OCI-LY3 (cell line): ENCODE measurements around the gene GAGE13.
"Not testable (repeated sequence)": the region's sequence is repeated elsewhere in the genome, so short reads cannot be mapped to it uniquely, and the experiment has no call there.

Source experiments
- H2AFZ ChIP-seq: fragments of 200-600, 300-600 bp; shearing (Covaris generic); 2 replicates; pipeline ENCODE4 v1.6.0; 2014; ENCODE audit warnings: antibody characterized with exemption, low read depth, low read length
- H3K27ac ChIP-seq: fragments of 200-600, 300-600 bp; sonication (generic); 2 replicates; pipeline ENCODE4 v1.5.1; 2014; ENCODE audit warnings: mild to moderate bottlenecking, low read length, moderate library complexity, mixed read lengths
- H3K27me3 ChIP-seq: fragments of 200-600, 300-600 bp; sonication (generic); 2 replicates; pipeline ENCODE4 v1.6.1; 2014; ENCODE audit warnings: low read depth, low read length, mixed read lengths
- H3K36me3 ChIP-seq: fragments of 200-600, 300-600 bp; sonication (generic); replicated peaks from 2 replicates; pipeline ENCODE3; 2014; ENCODE audit warnings: low read depth, low read length, mixed read lengths
- H3K4me1 ChIP-seq: fragments of 300-600, 200-600 bp; sonication (generic); 2 replicates; pipeline ENCODE4 v1.6.1; 2014; ENCODE audit warnings: low read length, mixed read lengths
- H3K4me2 ChIP-seq: fragments of 200-600, 300-600 bp; sonication (generic); 2 replicates; pipeline ENCODE4 v1.6.1; 2014; ENCODE audit warnings: low read length, mixed read lengths
- H3K4me3 ChIP-seq: fragments of 300-600, 200-600 bp; sonication (generic); 2 replicates; pipeline ENCODE4 v1.5.1; 2014; ENCODE audit warnings: antibody characterized with exemption, mild to moderate bottlenecking, low read length, moderate library complexity
- H3K79me2 ChIP-seq: fragments of 300-600, 200-600 bp; shearing (Covaris generic); 2 replicates; pipeline ENCODE4 v1.6.1; 2014; ENCODE audit warnings: mild to moderate bottlenecking, low read length, mixed read lengths
- H3K9ac ChIP-seq: fragments of 300-600, 200-600 bp; shearing (Covaris generic); 2 replicates; pipeline ENCODE4 v1.6.0; 2014; ENCODE audit warnings: mild to moderate bottlenecking, low read length, moderate library complexity
- H3K9me3 ChIP-seq: fragments of 200-600, 300-600 bp; shearing (Covaris generic); 2 replicates; pipeline ENCODE4 v1.6.1; 2014; ENCODE audit warnings: low read length, mixed read lengths; ENCODE audit not compliant: insufficient read depth
- H4K20me1 ChIP-seq: fragments of 200-600, 300-600 bp; sonication (generic); 2 replicates; pipeline ENCODE4 v1.6.1; 2016; ENCODE audit warnings: low read length, mixed read lengths; ENCODE audit not compliant: insufficient read depth
- EZH2phosphoT487 ChIP-seq: fragments of 200-600 bp; shearing (Covaris generic); IDR thresholded peaks from 2 replicates; pipeline ENCODE4 v1.6.1; 2018; ENCODE audit warnings: antibody characterized with exemption, mixed run types, low read depth
- TF ChIP-seq, protein P1 (sequence below): fragments of 200-600, 300-600 bp; sonication (generic); IDR thresholded peaks from 2 replicates; pipeline ENCODE4 v1.5.1; 2014; ENCODE audit warnings: antibody characterized with exemption, low read length, low read depth

The GAGE13 gene

DNA sequence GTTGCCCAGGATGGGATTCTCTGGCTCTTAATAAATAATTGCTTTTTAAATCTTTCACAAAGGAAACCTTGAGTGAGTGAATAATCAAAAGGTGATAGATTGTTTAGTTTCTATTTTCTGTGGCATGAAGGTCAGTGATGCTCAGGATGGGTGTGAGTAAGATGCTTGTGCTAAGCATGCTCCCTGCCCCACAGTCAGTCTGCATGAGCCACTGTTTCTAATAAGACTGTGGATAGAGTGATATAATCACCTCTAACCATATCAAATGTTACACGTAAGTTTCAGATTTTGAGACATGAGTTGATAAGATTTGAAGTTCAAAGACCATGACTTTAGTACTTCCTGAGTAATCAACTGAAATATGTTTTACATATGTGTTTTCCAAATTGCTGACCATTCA, 30.7 kb upstream of the GAGE13 start:
- H3K9me3 ChIP-seq: no peaks in the 10 kb centered on the region
- H3K27ac ChIP-seq: no peak overlapping the region
- H3K4me3 ChIP-seq: no peak overlapping the region
- H4K20me1 ChIP-seq: no peaks in the 10 kb centered on the region
- H3K9ac ChIP-seq: no peak overlapping the region
- H3K36me3 ChIP-seq: no peaks in the 10 kb centered on the region
- H3K79me2 ChIP-seq: no peaks in the 10 kb centered on the region
- no peaks in the 10 kb centered on the region for H3K4me1 ChIP-seq
- TF ChIP-seq EZH2phosphoT487: no peak
- TF ChIP-seq, protein P1, sequence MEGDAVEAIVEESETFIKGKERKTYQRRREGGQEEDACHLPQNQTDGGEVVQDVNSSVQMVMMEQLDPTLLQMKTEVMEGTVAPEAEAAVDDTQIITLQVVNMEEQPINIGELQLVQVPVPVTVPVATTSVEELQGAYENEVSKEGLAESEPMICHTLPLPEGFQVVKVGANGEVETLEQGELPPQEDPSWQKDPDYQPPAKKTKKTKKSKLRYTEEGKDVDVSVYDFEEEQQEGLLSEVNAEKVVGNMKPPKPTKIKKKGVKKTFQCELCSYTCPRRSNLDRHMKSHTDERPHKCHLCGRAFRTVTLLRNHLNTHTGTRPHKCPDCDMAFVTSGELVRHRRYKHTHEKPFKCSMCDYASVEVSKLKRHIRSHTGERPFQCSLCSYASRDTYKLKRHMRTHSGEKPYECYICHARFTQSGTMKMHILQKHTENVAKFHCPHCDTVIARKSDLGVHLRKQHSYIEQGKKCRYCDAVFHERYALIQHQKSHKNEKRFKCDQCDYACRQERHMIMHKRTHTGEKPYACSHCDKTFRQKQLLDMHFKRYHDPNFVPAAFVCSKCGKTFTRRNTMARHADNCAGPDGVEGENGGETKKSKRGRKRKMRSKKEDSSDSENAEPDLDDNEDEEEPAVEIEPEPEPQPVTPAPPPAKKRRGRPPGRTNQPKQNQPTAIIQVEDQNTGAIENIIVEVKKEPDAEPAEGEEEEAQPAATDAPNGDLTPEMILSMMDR: no peak
- H3K4me2 ChIP-seq: no peak overlapping the region
- no peaks in the 10 kb centered on the region for H3K27me3 ChIP-seq
- no peak overlapping the region for H2AFZ ChIP-seq

DNA sequence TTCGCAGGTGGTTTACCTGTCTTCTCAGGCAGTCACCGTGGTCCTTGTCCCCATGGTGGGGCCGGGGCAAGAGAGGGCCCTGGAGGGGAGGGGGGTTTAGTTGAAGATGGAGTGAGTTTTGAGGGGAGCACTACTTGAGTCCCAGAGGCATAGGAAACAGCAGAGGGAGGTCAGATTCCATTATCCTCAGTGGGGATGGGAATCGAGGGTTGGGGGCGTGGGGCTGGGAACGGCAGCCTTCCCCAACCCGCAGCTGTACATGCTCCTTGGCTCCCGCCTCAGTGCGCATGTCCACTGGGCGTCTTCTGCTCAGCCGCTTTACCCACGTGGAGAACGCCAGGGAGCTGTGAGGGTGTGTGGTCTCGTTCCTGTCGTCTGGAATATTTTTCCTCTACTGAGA, 28.0 kb upstream of the GAGE13 start, which contains the start of gene GAGE10:
GAGE10 (plus strand) TSS at position 301 of the 400 bp plus-strand sequence. CDS start 1,214 bp downstream, outside the sequence.
- Histone ChIP-seq H3K36me3 (no peaks in the 10 kb centered on the region), H3K9ac (no peak within 1 kb of the TSS), H3K4me2 (no peak within 1 kb of the TSS), H3K27me3 (no peaks in the 10 kb centered on the region), H3K79me2 (no peaks in the 10 kb centered on the region), H2AFZ (no peak within 1 kb of the TSS), H3K4me3 (no peak within 1 kb of the TSS), H3K4me1 (peaks cover under 1% of the 10 kb centered on the region; the same call in 1 of the 2 replicates), H3K9me3 (no peaks in the 10 kb centered on the region), H3K27ac (no peak within 1 kb of the TSS), H4K20me1 (no peaks in the 10 kb centered on the region)
- no peak for TF ChIP-seq EZH2phosphoT487
- TF ChIP-seq, protein P1: no peak

DNA sequence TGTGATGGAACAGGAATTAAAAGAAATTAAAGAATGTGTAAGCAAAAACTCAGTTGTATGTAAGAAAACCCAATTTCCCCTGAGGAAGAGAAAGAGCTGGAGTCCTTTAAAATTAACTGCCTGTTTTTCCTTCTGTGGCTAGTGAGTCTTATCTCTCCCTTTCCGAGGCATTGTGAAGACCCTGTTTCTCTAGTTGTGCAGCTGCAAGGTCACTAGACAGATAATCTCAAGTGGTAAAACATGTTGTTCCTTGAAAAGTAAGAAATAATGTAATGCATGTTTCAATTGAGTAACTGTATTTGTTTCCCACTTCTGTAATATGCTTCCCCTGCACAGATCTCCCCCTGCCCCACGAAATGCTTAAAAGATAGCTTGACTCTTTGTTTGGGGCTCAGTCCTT, 23.6 kb upstream of the GAGE13 start:
- H3K27ac ChIP-seq, H3K79me2 ChIP-seq, H4K20me1 ChIP-seq, H3K36me3 ChIP-seq, H3K9ac ChIP-seq, H3K4me2 ChIP-seq, H3K4me3 ChIP-seq, H3K27me3 ChIP-seq, H2AFZ ChIP-seq, H3K9me3 ChIP-seq: not testable (repeated sequence)
- peaks cover 12% of the 10 kb centered on the region for H3K4me1 ChIP-seq

DNA sequence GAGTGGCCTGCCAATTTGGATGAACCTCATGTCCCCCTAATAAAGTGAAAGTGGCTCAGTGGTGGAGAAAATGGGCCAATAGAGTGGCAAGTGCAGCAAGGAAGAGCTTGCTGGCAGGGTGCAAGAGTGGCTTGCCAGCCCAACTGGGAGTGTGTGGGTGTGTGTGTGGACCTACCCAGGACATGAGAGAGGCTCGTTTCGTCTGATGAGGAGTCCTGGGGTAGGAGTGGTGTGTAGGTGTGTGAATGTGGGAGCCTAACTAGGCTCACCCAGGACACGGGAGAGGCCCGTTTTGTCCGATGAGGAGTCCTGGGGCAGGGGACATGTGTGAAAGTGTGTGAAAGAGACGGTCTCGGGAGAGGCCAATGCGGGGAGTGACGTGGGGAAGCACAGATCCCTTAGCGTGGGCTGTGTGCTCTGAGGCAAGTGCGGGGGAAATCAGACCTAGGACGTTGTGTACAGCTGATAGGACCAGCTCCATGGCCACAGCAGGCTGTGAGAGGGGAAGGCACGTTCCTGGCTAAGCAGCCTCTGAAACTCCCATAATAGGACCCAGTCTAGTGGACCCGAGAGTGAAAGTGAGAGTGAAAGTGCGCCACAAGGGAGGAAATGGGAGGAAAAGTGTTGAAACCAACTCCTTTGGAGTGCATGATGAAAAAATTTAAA, 22.6 kb upstream of the GAGE13 start:
- Histone ChIP-seq H3K27me3 (no peaks in the 10 kb centered on the region), H3K4me1 (peaks cover 12% of the 10 kb centered on the region), H3K9me3 (no peaks in the 10 kb centered on the region), H3K4me2 (peak overlapping the region; percentile 43), H3K79me2 (no peaks in the 10 kb centered on the region), H3K4me3 (peak overlapping the region; percentile 24; the same call in 1 of the 2 replicates), H3K27ac (no peak overlapping the region), H4K20me1 (no peaks in the 10 kb centered on the region), H3K36me3 (no peaks in the 10 kb centered on the region), H2AFZ (no peak overlapping the region), H3K9ac (no peak overlapping the region)
- TF ChIP-seq, protein P1: no peak
- TF ChIP-seq EZH2phosphoT487: no peak
